Measurements from ENCODE around the gene KNDC1.

Gene KNDC1

GRCh38 chr10:133253361-133253955, 93.4 kb downstream of the KNDC1 start:
- H3K4me3 ChIP-seq (ENCODE audit: low read depth, low read length), result no peak overlapping the region
- no peak for DNase-seq (ENCODE audit: low read depth)
- TF ChIP-seq CTCF (IDR thresholded peaks at IDR 0.05; ENCODE audit: low read depth, low read length, missing control alignments), result no peak
- in situ Hi-C loops (cut with HindIII; ENCODE audit: low sequenced_read_pairs), result no loop called here

GRCh38 chr10:133254421-133255120, 94.6 kb downstream of the KNDC1 start:
- no peak for DNase-seq (ENCODE audit: low read depth)

DNA sequence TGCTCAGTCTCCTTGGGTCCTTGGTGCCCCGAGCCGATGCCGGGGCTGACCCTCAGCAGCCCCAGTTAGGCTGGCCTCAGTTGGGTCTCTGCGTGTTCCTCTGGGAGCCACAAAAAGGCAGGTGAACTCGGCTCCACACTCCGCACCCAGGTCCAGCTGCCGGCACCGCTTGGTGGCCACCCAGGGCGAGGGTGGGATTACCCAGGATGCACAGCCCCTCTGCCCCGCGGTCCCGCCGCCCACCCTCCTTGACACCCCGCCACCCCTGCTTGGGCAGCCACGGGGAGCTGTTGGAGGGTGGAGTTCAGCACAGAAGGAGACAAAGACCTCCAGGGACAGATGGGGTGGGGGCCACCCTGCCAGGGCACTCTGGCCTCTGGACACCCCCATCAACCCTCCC, 95.3 kb downstream of the KNDC1 start:
- no peak for TF ChIP-seq CTCF (IDR thresholded peaks at IDR 0.05; ENCODE audit: low read depth, low read length, missing control alignments)
- in situ Hi-C loops (cut with HindIII; ENCODE audit: low sequenced_read_pairs), result no loop called here
- DNase-seq (ENCODE audit: low read depth), result no peak
- H3K4me3 ChIP-seq (ENCODE audit: low read depth, low read length), result no peak overlapping the region

More at GRCh38 chr10:133254421-133255120, 94.6 kb downstream of the KNDC1 start:
- in situ Hi-C loops (cut with HindIII; ENCODE audit: low sequenced_read_pairs), result no loop called here
- H3K4me3 ChIP-seq (ENCODE audit: low read depth, low read length), result no peak overlapping the region
- no peak for TF ChIP-seq CTCF (IDR thresholded peaks at IDR 0.05; ENCODE audit: low read depth, low read length, missing control alignments)

GRCh38 chr10:133257489-133258065, 97.6 kb downstream of the KNDC1 start:
- no peak for DNase-seq (ENCODE audit: low read depth)
- H3K4me3 ChIP-seq (ENCODE audit: low read depth, low read length), result no peak overlapping the region
- in situ Hi-C loops (cut with HindIII; ENCODE audit: low sequenced_read_pairs), result no loop called here
- peak; percentile 52 for TF ChIP-seq CTCF (IDR thresholded peaks at IDR 0.05; ENCODE audit: low read depth, low read length, missing control alignments)

DNA sequence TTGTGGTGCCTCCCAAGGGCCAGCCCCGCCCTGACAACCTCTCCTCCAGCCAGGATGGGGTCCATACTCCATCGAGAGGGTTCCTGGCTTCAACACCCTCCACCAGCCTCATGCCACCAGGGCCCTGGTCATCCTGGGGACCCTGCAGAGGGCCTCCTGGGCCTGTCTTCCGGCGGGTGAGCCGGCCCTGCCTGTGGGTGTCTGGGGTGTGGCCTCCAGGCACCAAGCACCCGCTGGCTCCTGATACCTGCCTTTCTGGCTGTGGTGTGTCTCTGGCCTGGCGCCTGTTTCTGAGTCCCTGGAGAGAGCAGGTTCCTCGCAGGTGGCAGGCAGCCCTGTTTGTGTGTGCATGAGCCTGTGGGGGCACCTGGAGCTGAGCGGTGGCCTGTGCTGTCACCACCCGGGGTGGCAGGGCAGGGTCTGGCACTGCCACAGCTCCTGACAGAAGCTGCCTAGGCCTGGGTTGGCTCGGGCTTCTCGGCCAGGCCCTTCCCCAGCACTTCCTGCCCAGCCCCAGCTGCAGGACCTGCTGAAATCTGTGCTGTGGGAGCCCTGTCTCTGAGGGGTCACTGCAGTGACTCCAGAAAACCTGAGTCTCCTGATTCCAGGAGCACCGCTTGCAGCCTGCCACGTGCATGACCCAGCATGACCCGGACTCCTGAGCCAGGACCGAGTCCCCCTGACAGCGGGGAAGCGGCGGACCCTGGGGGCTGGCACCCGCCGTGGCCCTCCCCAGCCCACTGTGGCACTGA, 98.2 kb downstream of the KNDC1 start:
- no peak for TF ChIP-seq CTCF (IDR thresholded peaks at IDR 0.05; ENCODE audit: low read depth, low read length, missing control alignments)
- H3K4me3 ChIP-seq (ENCODE audit: low read depth, low read length), result no peak overlapping the region
- DNase-seq (ENCODE audit: low read depth), result no peak
- in situ Hi-C loops (cut with HindIII; ENCODE audit: low sequenced_read_pairs), result no loop called here

DNA sequence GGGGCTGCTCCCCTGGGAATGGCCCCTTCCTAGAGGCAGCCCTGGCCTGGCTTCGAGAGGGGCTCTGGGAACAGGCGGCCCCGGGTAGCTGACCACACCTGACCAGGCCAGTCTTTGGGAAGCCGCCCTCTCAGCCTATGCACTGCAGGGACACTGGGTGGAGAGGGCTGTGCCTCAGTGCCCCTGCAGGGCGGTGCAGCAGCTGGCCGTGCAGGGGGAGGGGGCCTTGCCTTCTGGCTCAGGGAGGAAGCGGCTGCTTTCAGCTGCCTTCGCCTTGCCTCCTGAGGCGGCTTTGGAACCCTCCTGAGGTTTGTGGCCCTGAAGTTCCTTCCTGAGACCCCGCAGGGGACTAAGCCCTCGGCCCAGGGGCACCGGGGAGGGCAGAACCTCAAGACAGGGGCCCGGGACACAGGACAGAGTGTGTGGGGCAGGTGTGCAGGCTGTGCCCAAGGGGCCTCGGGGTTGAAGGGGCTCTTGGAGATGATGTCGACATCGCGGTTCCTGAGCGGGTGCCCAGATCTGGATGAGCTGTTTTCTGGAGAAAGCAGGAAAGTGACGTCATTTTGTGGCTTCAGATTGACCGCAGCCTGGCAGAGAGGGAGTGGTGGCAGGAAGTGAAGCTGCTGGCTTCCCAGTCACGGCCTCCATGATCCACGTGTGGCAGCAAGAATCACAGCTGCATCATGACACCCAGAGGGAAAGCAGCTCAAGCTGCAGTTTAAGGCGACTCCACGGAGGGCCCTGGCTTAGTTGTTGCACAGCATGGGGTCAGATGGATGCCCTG, 99.0 kb downstream of the KNDC1 start:
- no peak overlapping the region for H3K4me3 ChIP-seq (ENCODE audit: low read depth, low read length)
- in situ Hi-C loops (cut with HindIII; ENCODE audit: low sequenced_read_pairs), result no loop called here
- TF ChIP-seq CTCF (IDR thresholded peaks at IDR 0.05; ENCODE audit: low read depth, low read length, missing control alignments), result no peak
- DNase-seq (ENCODE audit: low read depth), result peak; percentile 99

Measured in astrocyte of the cerebellum (primary cell).